ENCODE results near the gene CFAP97D1. TPM values are rescaled to one million over a fixed set of nuclear protein-coding genes. Genes with fewer than 3 reads are reported as not detected.

Gene CFAP97D1
- total and polyA plus RNA-seq, 10 of the 15 experiments (the other 5 are each of a cell fraction or from before 2014, with no cell fraction given) = 0.13 TPM; not detected in 9

DNA sequence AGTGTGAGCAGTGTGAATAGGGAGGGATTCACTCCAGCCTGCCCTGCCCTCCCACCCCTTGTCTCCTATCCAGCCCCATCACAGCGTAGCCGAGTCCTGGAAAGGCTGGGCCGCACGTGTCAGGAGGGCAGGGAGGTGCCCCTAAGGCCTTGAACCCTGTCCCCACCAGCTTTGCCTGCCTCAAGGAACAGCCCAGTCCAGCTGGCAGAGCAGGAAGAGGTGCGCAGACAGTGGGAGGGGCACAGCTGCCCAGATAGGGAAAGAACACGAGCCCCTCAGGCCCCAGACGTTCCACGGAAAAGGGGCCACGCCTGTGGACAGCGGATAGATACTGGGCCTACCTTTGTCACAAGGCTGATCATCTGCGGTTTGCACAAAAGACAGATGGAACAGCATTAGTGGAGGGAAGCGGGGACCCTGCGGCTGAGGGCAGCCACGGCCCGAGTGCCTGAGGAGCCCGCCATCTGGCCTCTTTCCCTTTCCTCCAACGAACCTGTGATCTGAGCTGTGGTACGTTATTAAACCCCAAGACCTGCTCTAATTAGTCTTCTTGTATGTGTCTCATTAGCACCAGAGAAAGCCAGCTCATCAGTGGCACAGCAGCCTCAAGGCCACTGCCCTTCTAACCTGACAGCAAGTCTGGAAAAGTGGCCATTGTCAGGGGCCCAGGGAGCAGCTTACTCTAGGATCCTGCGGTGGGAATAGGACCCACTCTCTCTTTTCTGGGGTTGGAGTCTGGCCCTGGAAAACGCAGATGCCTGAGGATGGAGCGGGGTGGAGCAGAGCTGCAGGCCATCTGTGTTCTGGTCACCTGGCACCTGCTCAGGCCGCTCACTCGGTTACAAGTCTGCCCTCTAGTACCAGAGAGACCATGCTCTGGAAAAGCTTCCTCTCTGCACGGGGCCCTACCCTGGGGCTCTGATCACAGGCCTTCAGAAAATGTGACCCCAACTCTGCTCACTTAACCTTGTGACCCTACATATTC is 36.4 kb downstream of the CFAP97D1 start:
- no peak overlapping the region for H2AFZ ChIP-seq (ENCODE audit: control insufficient read depth, low read depth, low read length)
- H3K27me3 ChIP-seq (replicated peaks in 1 of 2; ENCODE audit: control insufficient read depth in 2 of 2, insufficient read depth in 2 of 2, low read length in 1 of 2) = peaks cover 0 to 2% of the 10 kb centered on the region in 2 experiments; a peak in 3 of 4 replicates
- no TSS peak for BruUV-seq (replicated peaks)
- H3K27ac ChIP-seq (ENCODE audit: control insufficient read depth, insufficient read depth) = no peak overlapping the region
- TF ChIP-seq MYB (IDR thresholded peaks at IDR 0.05; ENCODE audit: borderline replicate concordance, low read depth, low read length) (no peak), PAX8 (IDR thresholded peaks at IDR 0.05) (no peak), NR2C2 (IDR thresholded peaks at IDR 0.05; ENCODE audit: borderline replicate concordance, control insufficient read depth, insufficient read length, low read depth) (no peak), CBFB (IDR thresholded peaks at IDR 0.05; ENCODE audit: low read depth) (no peak), BCL11A (IDR thresholded peaks at IDR 0.05; ENCODE audit: low read depth, low read length) (no peak), CREM (IDR thresholded peaks at IDR 0.05; ENCODE audit: low read depth) (no peak), RFX5 (IDR thresholded peaks at IDR 0.05; ENCODE audit: low read depth, low read length) (no peak), RAD51 (IDR thresholded peaks at IDR 0.05) (no peak), SUZ12 (IDR thresholded peaks at IDR 0.05; ENCODE audit: unreplicated experiment) (no peak), CHD1 (IDR thresholded peaks at IDR 0.05; ENCODE audit: low read depth, low read length) (no peak)
- TF ChIP-seq, protein P1, sequence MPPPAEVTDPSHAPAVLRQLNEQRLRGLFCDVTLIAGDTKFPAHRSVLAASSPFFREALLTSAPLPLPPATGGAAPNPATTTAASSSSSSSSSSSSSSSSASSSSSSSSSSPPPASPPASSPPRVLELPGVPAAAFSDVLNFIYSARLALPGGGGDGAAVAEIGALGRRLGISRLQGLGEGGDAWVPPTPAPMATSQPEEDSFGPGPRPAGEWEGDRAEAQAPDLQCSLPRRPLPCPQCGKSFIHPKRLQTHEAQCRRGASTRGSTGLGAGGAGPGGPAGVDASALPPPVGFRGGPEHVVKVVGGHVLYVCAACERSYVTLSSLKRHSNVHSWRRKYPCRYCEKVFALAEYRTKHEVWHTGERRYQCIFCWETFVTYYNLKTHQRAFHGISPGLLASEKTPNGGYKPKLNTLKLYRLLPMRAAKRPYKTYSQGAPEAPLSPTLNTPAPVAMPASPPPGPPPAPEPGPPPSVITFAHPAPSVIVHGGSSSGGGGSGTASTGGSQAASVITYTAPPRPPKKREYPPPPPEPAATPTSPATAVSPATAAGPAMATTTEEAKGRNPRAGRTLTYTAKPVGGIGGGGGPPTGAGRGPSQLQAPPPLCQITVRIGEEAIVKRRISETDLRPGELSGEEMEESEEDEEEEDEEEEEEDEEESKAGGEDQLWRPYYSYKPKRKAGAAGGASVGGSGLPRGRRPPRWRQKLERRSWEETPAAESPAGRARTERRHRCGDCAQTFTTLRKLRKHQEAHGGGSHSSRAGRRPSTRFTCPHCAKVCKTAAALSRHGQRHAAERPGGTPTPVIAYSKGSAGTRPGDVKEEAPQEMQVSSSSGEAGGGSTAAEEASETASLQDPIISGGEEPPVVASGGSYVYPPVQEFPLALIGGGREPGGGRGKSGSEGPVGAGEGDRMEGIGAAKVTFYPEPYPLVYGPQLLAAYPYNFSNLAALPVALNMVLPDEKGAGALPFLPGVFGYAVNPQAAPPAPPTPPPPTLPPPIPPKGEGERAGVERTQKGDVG (CRISPR knock-in tag; IDR thresholded peaks at IDR 0.05) = no peak
- TF ChIP-seq, protein P2, sequence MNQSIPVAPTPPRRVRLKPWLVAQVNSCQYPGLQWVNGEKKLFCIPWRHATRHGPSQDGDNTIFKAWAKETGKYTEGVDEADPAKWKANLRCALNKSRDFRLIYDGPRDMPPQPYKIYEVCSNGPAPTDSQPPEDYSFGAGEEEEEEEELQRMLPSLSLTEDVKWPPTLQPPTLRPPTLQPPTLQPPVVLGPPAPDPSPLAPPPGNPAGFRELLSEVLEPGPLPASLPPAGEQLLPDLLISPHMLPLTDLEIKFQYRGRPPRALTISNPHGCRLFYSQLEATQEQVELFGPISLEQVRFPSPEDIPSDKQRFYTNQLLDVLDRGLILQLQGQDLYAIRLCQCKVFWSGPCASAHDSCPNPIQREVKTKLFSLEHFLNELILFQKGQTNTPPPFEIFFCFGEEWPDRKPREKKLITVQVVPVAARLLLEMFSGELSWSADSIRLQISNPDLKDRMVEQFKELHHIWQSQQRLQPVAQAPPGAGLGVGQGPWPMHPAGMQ (IDR thresholded peaks at IDR 0.05; ENCODE audit: borderline replicate concordance) = no peak
- TF ChIP-seq, protein P3, sequence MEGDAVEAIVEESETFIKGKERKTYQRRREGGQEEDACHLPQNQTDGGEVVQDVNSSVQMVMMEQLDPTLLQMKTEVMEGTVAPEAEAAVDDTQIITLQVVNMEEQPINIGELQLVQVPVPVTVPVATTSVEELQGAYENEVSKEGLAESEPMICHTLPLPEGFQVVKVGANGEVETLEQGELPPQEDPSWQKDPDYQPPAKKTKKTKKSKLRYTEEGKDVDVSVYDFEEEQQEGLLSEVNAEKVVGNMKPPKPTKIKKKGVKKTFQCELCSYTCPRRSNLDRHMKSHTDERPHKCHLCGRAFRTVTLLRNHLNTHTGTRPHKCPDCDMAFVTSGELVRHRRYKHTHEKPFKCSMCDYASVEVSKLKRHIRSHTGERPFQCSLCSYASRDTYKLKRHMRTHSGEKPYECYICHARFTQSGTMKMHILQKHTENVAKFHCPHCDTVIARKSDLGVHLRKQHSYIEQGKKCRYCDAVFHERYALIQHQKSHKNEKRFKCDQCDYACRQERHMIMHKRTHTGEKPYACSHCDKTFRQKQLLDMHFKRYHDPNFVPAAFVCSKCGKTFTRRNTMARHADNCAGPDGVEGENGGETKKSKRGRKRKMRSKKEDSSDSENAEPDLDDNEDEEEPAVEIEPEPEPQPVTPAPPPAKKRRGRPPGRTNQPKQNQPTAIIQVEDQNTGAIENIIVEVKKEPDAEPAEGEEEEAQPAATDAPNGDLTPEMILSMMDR (IDR thresholded peaks at IDR 0.05 in 2 of 3, conservative IDR thresholded peaks at IDR 0.05 in 1 of 3; ENCODE audit: control insufficient read depth in 2 of 3, extremely low read depth in 1 of 3, insufficient read depth in 1 of 3, low read depth in 3 of 3, low read length in 3 of 3) = no peak
- TF ChIP-seq, protein P4, sequence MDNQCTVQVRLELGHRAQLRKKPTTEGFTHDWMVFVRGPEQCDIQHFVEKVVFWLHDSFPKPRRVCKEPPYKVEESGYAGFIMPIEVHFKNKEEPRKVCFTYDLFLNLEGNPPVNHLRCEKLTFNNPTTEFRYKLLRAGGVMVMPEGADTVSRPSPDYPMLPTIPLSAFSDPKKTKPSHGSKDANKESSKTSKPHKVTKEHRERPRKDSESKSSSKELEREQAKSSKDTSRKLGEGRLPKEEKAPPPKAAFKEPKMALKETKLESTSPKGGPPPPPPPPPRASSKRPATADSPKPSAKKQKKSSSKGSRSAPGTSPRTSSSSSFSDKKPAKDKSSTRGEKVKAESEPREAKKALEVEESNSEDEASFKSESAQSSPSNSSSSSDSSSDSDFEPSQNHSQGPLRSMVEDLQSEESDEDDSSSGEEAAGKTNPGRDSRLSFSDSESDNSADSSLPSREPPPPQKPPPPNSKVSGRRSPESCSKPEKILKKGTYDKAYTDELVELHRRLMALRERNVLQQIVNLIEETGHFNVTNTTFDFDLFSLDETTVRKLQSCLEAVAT (IDR thresholded peaks at IDR 0.05) = no peak
- ChIA-PET POLR2A (interaction anchor here (0.5 to 0.6 kb wide), 2 partner anchors 51 to 347 kb away, joined by 3 to 4 read pairs; no protein-coding TSS in a partner anchor), RAD21 (ENCODE audit: unreplicated experiment) (no interaction called here), CTCF (interaction anchor here (0.9 to 1.4 kb wide), 3 partner anchors 14 to 50 kb away, joined by 3 read pairs; no protein-coding TSS in a partner anchor), SMC1A (ENCODE audit: uncharacterized antibody, unreplicated experiment) (no interaction called here)
- no peak overlapping the region for H3K9ac ChIP-seq (ENCODE audit: control insufficient read depth, insufficient read depth, low read length)
- no peak for ATAC-seq
- intact Hi-C loops (cut with micrococcal nuclease; ENCODE audit: unreplicated experiment) = no loop called here
- no peaks in the 10 kb centered on the region for H4K20me1 ChIP-seq (ENCODE audit: control insufficient read depth, insufficient read depth)
- H3K79me2 ChIP-seq (ENCODE audit: control insufficient read depth, insufficient read depth, low read length) = no peaks in the 10 kb centered on the region
- 40% methylated on average over 24 of the region's 24 CpGs for WGBS (ENCODE audit: insufficient coverage, insufficient replicate concordance, low lambda C conversion rate, missing lambda C conversion rate)
- no peaks in the 10 kb centered on the region for H3K4me1 ChIP-seq (ENCODE audit: control insufficient read depth, insufficient read depth, low read length)
- H3K4me3 ChIP-seq = no peak overlapping the region
- no peak overlapping the region for H3K4me2 ChIP-seq (ENCODE audit: control insufficient read depth, insufficient read depth)
- no peak for DNase-seq (ENCODE audit: low read depth, low spot score)
- H3K9me3 ChIP-seq (replicated peaks; ENCODE audit: control insufficient read depth, insufficient read depth, low read length) = no peaks in the 10 kb centered on the region
- no peak for FAIRE-seq
- no peaks in the 10 kb centered on the region for H3K36me3 ChIP-seq (ENCODE audit: control insufficient read depth in 2 of 2, insufficient read depth in 2 of 2, low read length in 1 of 2)
- in situ Hi-C loops (cut with MboI) = no loop called here

All from GM12878 (cell line).